A549 (cell line): ENCODE measurements around the gene CACNG7.

Experiments
- BHLHE40 ChIP-seq: IDR thresholded peaks from 2 replicates; pipeline ENCODE4 v1.6.1; 2012; ENCODE audit warnings: low read depth, low read length, inconsistent platforms
- CEBPB ChIP-seq, 2 experiments: fragments of >200 bp in 1 of 2; sonication (Bioruptor Twin) in 1 of 2; formaldehyde crosslinking in 1 of 2; IDR thresholded peaks; 2 replicates each; pipeline ENCODE4 v1.6.1; 2012 to 2016
- GATA3 ChIP-seq: IDR thresholded peaks from 2 replicates; pipeline ENCODE4 v1.6.1; 2012; ENCODE audit warnings: borderline replicate concordance
- NR3C1 ChIP-seq: fragments of >200 bp; sonication (Bioruptor Twin); formaldehyde crosslinking; IDR thresholded peaks from 3 replicates; pipeline ENCODE4 v1.6.1; 2017
- POLR2A ChIP-seq: IDR thresholded peaks from 2 replicates; pipeline ENCODE4 v1.6.1; 2012; ENCODE audit warnings: mild to moderate bottlenecking, low read length
- RFX5 ChIP-seq: fragments of 450-650 bp; IDR thresholded peaks from 2 replicates; pipeline ENCODE4 v1.7.1; 2014; ENCODE audit warnings: antibody characterized with exemption, mild to moderate bottlenecking, moderate library complexity
- TF ChIP-seq, protein P1 (sequence below): fragments of >200 bp; sonication (Bioruptor Twin); formaldehyde crosslinking; IDR thresholded peaks from 3 replicates; pipeline ENCODE4 v1.5.1; 2016
- TF ChIP-seq, protein P2 (sequence below): fragments of 150-350 bp; IDR thresholded peaks from 2 replicates; pipeline ENCODE4 v1.6.1; 2014; ENCODE audit warnings: low read depth, mild to moderate bottlenecking, low read length

DNA sequence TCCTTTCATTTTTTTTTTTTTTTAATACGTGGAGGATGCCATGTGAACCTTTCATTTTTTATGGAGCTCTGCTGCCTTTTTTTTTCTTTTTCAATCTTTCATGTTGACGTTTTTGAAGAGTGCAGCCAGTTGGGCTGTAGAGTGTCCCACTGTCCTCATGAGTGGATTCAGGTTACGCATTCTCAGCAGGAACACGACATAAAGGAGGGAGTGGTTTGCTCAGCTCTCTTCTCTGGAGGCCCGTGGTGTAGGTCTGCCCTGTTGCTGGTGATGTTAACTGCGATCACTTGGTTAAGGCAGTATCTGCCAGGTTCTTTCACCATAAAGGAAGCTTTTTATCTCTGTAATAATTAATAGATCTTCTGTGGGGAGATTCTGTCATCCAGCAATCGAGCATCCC, 27.0 kb downstream of the CACNG7 start:
- no peak for TF ChIP-seq NR3C1
- TF ChIP-seq, protein P1, sequence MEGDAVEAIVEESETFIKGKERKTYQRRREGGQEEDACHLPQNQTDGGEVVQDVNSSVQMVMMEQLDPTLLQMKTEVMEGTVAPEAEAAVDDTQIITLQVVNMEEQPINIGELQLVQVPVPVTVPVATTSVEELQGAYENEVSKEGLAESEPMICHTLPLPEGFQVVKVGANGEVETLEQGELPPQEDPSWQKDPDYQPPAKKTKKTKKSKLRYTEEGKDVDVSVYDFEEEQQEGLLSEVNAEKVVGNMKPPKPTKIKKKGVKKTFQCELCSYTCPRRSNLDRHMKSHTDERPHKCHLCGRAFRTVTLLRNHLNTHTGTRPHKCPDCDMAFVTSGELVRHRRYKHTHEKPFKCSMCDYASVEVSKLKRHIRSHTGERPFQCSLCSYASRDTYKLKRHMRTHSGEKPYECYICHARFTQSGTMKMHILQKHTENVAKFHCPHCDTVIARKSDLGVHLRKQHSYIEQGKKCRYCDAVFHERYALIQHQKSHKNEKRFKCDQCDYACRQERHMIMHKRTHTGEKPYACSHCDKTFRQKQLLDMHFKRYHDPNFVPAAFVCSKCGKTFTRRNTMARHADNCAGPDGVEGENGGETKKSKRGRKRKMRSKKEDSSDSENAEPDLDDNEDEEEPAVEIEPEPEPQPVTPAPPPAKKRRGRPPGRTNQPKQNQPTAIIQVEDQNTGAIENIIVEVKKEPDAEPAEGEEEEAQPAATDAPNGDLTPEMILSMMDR: no peak
- TF ChIP-seq POLR2A: no peak
- TF ChIP-seq GATA3: no peak
- no peak for TF ChIP-seq CEBPB (IDR thresholded peaks at IDR 0.05)
- TF ChIP-seq, protein P2, sequence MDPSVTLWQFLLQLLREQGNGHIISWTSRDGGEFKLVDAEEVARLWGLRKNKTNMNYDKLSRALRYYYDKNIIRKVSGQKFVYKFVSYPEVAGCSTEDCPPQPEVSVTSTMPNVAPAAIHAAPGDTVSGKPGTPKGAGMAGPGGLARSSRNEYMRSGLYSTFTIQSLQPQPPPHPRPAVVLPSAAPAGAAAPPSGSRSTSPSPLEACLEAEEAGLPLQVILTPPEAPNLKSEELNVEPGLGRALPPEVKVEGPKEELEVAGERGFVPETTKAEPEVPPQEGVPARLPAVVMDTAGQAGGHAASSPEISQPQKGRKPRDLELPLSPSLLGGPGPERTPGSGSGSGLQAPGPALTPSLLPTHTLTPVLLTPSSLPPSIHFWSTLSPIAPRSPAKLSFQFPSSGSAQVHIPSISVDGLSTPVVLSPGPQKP: no peak
- TF ChIP-seq RFX5: no peak
- no peak for TF ChIP-seq BHLHE40
